ENCODE data around the gene AP3D1.

The AP3D1 gene

GRCh38 chr19:2070436-2070827 is 80.9 kb downstream of the AP3D1 start:
- no peak for DNase-seq

DNA sequence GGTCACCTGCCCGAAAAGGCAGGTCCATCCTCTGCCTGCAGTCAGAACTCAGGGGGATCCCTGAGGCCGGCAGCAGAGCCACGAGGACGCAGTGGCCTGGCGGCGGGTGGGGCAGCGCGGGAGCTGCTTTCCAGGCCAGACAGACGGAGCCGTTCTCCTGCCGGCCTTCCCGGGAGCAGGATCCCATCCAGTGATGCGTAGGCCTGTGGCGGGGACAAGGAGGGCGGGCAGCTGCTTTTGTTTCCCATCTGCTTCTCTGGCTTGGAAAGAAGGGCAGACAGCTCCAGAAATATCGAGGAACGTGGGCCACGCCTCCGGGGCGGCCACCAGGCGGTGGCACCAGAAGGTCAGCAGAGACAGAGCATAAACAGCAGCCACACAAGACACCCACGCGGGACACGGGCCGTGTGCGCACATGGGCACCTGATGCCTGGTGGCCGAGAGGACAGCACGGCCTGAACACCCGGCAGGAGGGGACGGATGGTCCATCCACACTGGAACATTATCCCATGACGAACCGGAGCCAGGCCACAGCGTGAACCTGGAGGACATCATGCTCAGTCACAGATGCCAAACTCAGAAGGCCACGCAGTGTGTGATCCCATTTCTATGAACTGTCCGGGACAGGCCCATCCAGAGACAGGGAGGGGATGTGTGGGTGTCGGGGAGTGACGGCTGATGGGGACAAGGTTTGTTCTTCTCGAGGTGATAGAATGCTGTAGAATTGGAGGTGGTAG is 86.4 kb downstream of the AP3D1 start:
- DNase-seq = peak in 17 of 56 donors; percentile 6 to 77 (median 37)

DNA sequence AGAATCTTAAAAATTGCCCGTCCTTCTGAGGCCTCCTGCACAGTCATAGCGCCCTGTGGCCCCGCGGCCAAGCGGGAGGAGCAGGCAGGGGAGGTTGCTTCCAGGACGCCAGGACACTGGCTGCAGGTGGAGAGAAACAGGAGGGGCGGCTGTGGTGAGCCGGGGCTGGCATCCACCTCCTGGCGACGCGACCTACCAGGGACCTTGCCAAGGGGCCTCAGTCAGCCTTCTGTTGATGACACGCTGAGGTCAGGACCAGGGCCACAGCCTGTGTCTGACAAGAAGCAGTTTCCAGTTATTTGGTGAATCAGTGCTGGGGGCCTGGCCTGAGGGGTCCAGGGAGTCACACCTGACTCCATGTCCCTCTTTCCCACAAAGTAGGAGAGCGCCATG is 87.0 kb downstream of the AP3D1 start:
- DNase-seq = no peak

DNA sequence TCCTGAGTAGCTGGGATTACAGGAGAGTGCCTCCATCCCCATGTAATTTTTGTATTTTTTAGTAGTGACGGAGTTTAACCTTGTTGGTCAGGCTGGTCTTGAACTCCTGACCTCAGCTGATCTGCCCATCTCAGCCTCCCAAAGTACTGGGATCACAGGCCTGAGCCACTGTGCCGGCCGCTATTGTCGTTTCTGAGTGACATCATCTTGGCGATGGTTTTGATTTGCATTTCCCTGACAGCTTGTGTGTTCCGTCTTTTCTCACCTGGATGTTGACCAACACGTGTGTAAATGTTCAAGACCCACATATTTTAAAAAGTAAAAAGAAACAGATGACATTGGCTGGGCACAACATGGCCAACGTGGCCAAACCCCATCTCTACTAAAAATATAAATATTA is 87.5 kb downstream of the AP3D1 start:
- DNase-seq = no peak

GRCh38 chr19:2062770-2063169 is 88.6 kb downstream of the AP3D1 start:
- DNase-seq = no peak

GRCh38 chr19:2062389-2062729 is 89.0 kb downstream of the AP3D1 start:
- no peak for DNase-seq

- peak; percentile 85 to 100 (median 96) for DNase-seq
Observed at GRCh38 chr19:2061495-2062388, 89.6 kb downstream of the AP3D1 start.

DNA sequence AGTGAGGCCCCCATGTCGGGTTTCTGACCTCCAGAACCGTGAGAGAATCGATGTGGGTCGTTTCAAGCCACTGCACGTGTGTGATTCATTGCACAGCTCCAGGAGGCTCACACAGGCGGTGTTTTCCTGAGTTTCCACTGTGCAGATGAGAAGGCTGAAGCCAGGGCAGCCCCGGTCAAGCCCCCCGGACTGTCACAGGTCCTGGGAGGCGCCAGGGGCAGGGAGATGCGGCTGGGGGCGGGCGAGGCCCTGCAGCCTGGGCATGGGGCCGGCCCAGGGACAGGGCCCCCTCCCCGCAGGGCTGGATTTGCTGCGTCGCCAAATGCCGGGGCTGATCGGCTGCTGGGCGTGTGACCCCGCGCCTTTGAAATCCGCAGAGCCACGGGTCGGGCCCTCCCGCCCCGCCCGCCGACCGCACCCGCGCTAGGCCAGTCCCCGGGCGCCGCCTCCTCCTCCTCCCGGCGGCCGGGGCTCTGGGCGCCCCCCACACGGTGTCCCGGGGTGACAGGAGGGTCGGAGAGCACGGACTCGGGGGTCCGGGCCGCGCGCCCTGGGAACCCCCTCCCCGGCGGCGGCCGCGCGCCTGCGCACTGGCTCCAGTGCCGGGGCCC is 90.4 kb downstream of the AP3D1 start:
- DNase-seq = peak in 37 of 56 donors; percentile 48 to 87 (median 72)

DNA sequence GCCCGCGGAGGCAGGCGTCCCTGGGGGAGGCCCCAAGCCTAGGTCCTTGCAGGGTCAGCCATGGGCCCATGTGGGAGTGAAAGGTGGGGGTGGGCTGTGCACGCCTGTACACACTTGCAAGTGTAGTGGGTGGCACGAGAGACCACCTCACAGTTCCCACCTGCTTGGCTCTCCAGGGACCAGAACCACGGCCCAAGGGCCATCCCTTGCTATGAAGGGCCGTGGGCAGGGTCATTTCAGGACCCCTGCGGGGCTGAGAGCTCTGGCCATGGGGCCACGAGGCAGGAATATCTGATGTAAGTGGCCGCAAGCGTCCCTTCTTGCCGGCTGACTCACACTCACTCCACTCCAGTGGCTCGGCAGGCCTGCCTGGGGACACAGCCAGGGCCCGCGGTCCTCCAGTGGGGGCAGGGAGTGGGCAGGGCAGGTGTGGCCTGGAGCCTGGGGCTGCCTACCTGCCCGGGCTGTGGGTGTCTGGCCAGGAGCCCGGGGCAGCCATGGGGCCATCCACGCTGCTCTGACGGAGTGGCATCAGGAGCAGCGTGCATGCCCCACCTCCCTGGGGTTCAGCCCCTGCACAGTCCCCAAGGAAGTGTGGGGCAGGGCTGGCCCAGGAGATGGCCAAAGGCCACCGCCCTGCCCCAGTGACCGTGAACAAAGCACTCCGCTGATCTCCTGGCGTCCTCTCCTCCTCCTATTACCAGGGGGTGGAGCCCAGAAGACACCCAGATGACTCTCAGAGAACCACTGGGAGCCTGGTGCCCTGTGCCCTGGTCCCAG is 91.8 kb downstream of the AP3D1 start:
- DNase-seq = peak in 34 of 56 donors; percentile 12 to 80 (median 44)

- no peak for DNase-seq
Observed at GRCh38 chr19:2058570-2059421, 92.6 kb downstream of the AP3D1 start.

DNA sequence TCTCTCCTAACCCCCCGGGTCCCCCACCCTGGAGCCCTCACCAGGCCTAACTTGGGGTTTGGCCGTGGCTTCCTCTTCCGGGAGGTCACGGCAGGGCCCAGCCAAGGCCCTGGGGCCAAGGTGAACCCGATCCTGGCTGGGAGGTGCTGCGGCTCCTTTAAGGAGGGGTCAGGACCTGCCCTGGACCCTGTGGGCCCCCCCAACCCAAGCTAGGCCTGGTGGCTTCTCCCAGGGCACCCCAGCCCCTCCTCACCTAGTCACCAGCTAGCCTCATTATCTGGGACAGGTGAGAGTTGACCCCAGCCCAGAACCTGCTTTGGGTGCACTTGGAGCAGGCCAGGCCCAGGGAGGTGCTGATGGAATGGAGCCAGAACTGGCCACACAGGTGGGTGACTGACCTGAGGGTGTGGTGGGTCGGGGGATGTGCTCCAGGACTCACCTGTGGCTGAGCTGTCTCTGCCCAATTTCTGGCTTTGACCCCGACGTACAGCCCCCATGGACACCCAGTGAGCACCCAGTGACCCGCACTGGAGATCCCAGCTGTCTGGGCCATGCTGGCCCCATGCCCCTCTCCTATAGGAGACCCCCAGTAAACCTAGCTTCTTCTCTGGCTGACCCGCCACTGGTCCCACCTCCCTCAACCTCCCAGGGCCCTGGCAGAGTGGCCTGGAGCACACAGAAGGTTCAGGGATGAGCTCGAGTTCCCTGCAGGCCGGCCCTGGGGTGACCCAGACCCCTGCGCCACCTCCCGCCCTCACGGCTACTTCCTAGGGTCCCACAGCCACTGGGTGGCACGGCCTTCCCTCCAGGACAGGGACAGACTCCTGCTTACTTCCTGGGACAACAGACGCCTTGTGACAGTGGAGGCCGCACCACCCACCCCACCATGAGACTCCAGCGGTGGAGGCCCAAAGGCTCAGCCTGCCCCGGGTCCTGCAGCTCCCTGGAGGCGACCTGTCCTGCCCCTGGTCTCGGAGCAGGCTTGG is 93.6 kb downstream of the AP3D1 start:
- no peak for DNase-seq

DNA sequence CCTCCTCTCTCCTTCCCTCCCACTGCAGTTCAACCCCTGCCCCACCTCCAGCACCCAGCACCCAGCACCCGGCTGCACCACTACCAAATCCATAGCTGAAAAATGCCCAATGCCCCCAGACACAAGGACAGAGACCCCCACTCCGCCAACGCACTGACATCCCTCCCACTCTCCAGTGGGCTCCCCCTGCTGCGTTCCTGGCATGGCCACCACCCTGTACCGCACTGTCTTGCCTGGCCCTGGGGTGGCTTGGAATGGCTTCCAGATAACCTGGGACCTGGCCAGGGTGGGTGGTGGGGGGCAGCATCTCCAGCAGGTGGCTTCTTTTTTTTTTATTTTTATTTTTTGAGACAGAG is 94.6 kb downstream of the AP3D1 start:
- no peak for DNase-seq

DNA sequence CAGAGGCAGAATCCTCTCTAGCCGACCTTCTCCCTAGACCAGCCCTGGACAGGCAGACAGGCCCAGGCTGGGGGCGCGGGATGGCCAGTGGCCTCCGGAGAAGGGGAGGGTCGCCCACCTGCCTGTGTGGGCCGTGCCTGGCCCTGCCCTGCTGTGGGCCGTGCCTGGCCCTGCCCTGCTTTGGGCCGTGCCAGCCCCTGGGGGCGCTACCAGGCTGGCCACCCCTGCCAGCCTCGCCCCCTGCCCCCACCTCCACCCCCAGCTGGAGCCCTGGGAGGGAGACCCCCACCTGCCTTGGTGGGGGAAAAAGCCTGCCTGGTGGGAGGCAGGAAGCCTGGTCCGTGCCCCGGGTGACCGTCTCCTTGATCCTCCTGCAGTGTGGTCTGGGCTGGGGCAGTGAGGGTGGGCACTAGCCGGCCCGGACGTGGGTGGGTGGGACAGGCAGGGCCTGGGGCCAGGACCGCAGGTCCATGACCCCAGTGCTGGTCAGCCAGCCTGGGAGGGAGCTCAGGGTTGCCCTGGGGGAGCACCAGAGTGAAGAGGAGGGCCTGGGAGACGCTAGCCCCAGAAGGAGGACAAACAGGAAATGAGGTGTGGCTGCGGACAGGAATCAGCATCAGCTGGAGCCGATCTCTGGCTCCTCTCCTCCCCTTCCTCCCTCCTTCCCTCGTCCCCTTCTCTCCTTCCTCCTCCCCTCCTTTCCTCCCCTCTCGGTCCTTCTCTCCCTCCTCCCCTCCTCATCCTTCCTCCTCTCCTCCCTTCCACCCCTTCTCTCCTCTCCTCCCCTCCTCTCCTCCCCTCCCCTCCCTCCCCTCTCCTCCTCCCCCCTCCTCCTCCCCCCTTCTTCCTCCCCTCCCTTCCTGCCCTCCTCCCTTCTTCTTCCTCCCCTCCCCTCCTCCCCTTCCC is 95.2 kb downstream of the AP3D1 start:
- DNase-seq = peak in 1 of 56 donors; percentile 8

- no peak for DNase-seq
Observed at GRCh38 chr19:2054763-2055162, 96.6 kb downstream of the AP3D1 start.

DNA sequence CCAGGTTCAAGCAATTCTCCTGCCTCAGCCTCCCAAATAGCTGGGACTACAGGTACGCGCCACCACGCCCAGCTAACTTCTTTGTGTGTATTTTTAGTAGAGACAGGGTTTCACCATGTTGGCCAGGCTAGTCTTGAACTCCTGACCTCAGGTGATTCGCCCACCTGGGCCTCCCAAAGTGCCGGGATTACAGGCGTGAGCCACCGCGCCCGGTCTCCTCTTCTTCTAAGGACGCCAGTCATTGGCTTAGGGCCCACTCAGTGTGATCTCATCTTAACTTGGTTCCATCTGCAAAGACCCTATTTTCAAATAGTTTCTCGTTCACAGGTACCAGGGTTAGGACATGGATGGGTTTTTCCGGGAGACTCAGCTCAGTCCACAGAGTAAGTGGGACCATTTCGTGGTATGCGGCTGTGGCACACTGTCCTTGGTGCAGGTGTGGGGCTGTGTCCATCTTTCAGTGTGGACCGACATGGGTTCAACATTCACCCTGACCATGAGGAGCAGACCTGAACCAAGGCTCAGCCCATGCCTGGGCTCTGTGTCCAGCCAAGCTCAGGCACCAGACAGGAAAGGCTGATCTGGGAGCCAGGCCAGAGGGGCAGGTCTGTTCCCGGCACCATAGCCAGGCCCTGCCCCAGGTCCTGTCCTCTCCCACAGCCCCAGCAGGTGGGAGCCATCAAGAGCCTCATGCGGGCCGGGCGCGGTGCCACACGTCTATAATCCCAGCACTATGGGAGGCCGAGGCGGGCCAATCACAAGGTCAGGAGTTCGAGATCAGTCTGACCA is 97.6 kb downstream of the AP3D1 start:
- DNase-seq = no peak

DNA sequence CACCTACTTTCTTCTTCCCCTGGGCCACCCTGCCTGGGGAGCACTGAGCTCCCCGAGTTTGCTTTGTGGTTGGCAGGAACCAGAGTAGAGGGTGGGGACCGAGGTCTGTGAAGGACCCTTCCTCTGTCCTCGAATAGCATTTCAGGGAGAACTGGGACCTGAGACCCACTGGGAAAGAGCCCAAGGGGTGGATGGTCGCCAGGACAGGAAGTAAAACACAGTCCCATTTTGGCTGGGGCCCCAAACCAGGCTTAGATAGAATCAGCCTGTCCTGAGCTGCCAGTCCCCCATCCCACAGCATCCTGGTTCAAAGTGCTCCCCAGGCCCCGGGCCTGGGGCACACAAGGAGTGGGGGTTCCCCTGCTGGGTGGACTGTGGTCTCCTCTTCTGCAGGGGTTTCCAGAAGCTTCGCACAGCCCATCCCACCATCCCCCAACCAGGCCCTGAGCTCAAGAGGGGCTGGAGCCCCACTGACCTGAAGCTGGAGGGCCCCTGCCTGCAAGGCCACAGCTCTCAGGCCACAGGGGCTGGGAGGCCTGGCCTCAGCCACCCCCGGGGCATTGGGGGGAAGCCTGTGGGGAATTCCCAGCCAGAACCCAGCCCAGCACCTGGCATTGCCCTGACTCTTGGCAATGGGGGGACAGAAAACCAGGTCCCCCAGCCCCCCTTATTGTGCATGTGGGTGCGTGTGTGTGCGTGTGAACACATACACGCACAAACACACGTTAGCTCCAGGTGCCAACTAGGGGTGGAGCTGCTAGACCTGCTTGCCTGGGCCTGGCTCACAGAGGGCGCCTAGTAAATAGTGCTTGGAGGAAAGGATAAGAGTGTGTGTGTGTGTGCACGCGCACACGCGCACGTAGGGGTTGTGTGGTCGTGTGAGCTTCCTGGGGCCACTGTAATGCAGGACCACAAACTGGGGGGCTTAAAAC is 99.3 kb downstream of the AP3D1 start:
- peak in 8 of 56 donors; percentile 18 to 43 (median 33) for DNase-seq
